B cell (primary cell): ENCODE data around the gene NEAT1. TPM values are rescaled to one million over a fixed set of nuclear protein-coding genes. Genes with fewer than 3 reads are reported as not detected.
A peak's percentile ranks its signal among the peaks of the same experiment; 100 is the strongest.
"Not testable (repeated sequence)": the region's sequence is repeated elsewhere in the genome, so short reads cannot be mapped to it uniquely, and the experiment has no call there.

ENCODE experiments used
- ATAC-seq: fragments of 200-7000 bp; cut with Tn5 transposase; one replicate; pipeline ENCODE4 v1.10.0; 2021; ENCODE audit warnings: low read depth, mild to moderate bottlenecking, moderate number of reproducible peaks, moderate library complexity
- CTCF ChIA-PET: fragments of 350-600 bp; sonication (Branson Sonifier 250); formaldehyde crosslinking; loops from one replicate; lab custom pipeline; 2021; ENCODE audit warnings: antibody characterized with exemption, inconsistent platforms; lab: Charles Lee
- POLR2A ChIA-PET: fragments of 350-600 bp; sonication (Branson Sonifier 250); formaldehyde crosslinking; loops from one replicate; lab custom pipeline; 2021; ENCODE audit warnings: antibody characterized with exemption; lab: Charles Lee
- DNase-seq: peaks from one replicate; pipeline ENCODE4 v3.0.0; 2013
- H2AFZ ChIP-seq: 2 replicates; pipeline ENCODE4 v1.6.1; 2012; ENCODE audit warnings: mild to moderate bottlenecking, low read depth, low read length; ENCODE audit not compliant: insufficient read depth, poor library complexity, severe bottlenecking
- H3K27ac ChIP-seq, 2 donors: 1 replicate in 1 of 2; 2 replicates in 1 of 2; pipeline ENCODE4 v1.5.1; 2012 to 2013; ENCODE audit warnings: low read length in 2 of 2, mild to moderate bottlenecking in 2 of 2, moderate library complexity in 1 of 2
- H3K27me3 ChIP-seq, 4 experiments: fragments of 200-600 bp in 1 of 4; sonication (generic) in 1 of 4; replicated peaks in 1 of 4; 1 replicate in 2 of 4; 2 replicates in 2 of 4; pipeline versions ENCODE4 v1.6.1 to v1.7.0; 2013 to 2016; ENCODE audit warnings: low read length in 3 of 4, mild to moderate bottlenecking in 2 of 4, mixed read lengths in 1 of 4, moderate library complexity in 1 of 4; ENCODE audit not compliant: insufficient read depth in 4 of 4, control insufficient read depth in 3 of 4; ENCODE audit errors: control extremely low read depth in 1 of 4
- H3K36me3 ChIP-seq, 2 experiments: replicated peaks in 1 of 2; 1 replicate in 1 of 2; 2 replicates in 1 of 2; pipeline versions ENCODE4 v1.6.1 to v1.7.1; 2013; ENCODE audit warnings: low read length in 1 of 2; ENCODE audit not compliant: insufficient read depth in 2 of 2, control insufficient read depth in 1 of 2; ENCODE audit errors: control extremely low read depth in 1 of 2, extremely low read depth in 1 of 2
- H3K4me1 ChIP-seq, 2 donors: fragments of 200-600 bp in 1 of 2; sonication (generic) in 1 of 2; 1 replicate in 1 of 2; 2 replicates in 1 of 2; pipeline versions ENCODE4 v1.5.1 to v1.6.1; 2013 to 2017; ENCODE audit warnings: low read length in 2 of 2; ENCODE audit not compliant: control insufficient read depth in 2 of 2, insufficient read depth in 2 of 2
- H3K4me2 ChIP-seq: replicated peaks from 2 replicates; pipeline ENCODE3; 2012; ENCODE audit warnings: mild to moderate bottlenecking, low read depth, low read length; ENCODE audit not compliant: poor library complexity, severe bottlenecking
- H3K4me3 ChIP-seq, 5 experiments: fragments of 200-600 bp in 1 of 5; sonication (generic) in 1 of 5; 1 replicate in 3 of 5; 2 replicates in 2 of 5; pipeline versions ENCODE4 v1.5.1 to v1.7.0; 2011 to 2016; ENCODE audit warnings: low read length in 4 of 5, mild to moderate bottlenecking in 4 of 5, low read depth in 2 of 5, control low read depth in 1 of 5, moderate library complexity in 1 of 5; ENCODE audit not compliant: insufficient read depth in 1 of 5; ENCODE audit errors: control extremely low read depth in 1 of 5, extremely low read depth in 1 of 5
- H3K79me2 ChIP-seq: fragments of 200-600 bp; sonication (generic); one replicate; pipeline ENCODE4 v1.6.0; 2016; ENCODE audit warnings: low read length; ENCODE audit not compliant: control insufficient read depth, insufficient read depth
- H3K9ac ChIP-seq: fragments of 200-600 bp; sonication (generic); 2 replicates; pipeline ENCODE4 v1.6.1; 2017; ENCODE audit warnings: mild to moderate bottlenecking, low read length, moderate library complexity
- H3K9me3 ChIP-seq, 3 donors: one replicate each; pipeline versions ENCODE4 v1.6.1 to v1.7.1; 2013; ENCODE audit warnings: low read length in 2 of 3; ENCODE audit not compliant: control insufficient read depth in 2 of 3, insufficient read depth in 1 of 3; ENCODE audit errors: control extremely low read depth in 1 of 3
- H4K20me1 ChIP-seq: 2 replicates; pipeline ENCODE4 v1.6.0; 2012; ENCODE audit warnings: mild to moderate bottlenecking, low read length; ENCODE audit not compliant: insufficient read depth, control insufficient read depth, poor library complexity, severe bottlenecking
- H3K27ac Mint-ChIP-seq: one replicate; pipeline ENCODE4 v1.8.0; 2021; ENCODE audit warnings: mixed read lengths
- H3K27me3 Mint-ChIP-seq: one replicate; pipeline ENCODE4 v1.8.0; 2021; ENCODE audit warnings: mixed read lengths
- H3K4me1 Mint-ChIP-seq: one replicate; pipeline ENCODE4 v1.8.0; 2021; ENCODE audit warnings: mixed read lengths
- H3K4me3 Mint-ChIP-seq: one replicate; pipeline ENCODE4 v1.8.0; 2021; ENCODE audit warnings: mixed read lengths
- H3K9me3 Mint-ChIP-seq: one replicate; pipeline ENCODE4 v1.8.0; 2022; ENCODE audit warnings: mixed read lengths; ENCODE audit not compliant: insufficient read depth
- CTCF ChIP-seq: fragments of 200-600 bp; IDR thresholded peaks from one replicate; pipeline ENCODE4 v1.8.0; 2022; ENCODE audit warnings: antibody characterized with exemption, mild to moderate bottlenecking
- EZH2 ChIP-seq: IDR thresholded peaks from 2 replicates; pipeline ENCODE4 v1.6.1; 2012; ENCODE audit warnings: borderline replicate concordance, low read depth, mild to moderate bottlenecking, moderate library complexity, low read length; ENCODE audit not compliant: insufficient read depth, poor library complexity, severe bottlenecking
- WGBS: methylation state at CpG from one replicate; pipeline ENCODE4 v1.1.5; 2013; ENCODE audit warnings: missing lambda C conversion rate; ENCODE audit not compliant: insufficient coverage; 5-methylcytosine and 5-hydroxymethylcytosine counted together
- intact Hi-C: fragments of 100-400 bp; cut with micrococcal nuclease; formaldehyde crosslinking; loops from one replicate; pipeline ENCODE4 v1.10.0; 2022
- polyA plus RNA-seq: library from polyadenylated mRNA; depleted of rRNA; stranded (reverse); fragments of >200 nt; gene quantifications from 2 replicates; pipeline ENCODE4 v1.2.3, GENCODE V29; 2012
- total RNA-seq, 2 donors: library from RNA; stranded (reverse); fragments of 120-200 nt in 1 of 2; gene quantifications; 1 replicate in 1 of 2; 2 replicates in 1 of 2; pipeline versions ENCODE4 v1.2.3 to v1.2.4, GENCODE V29; 2013 to 2022

NEAT1 gene
- total and polyA plus RNA-seq, 2 donors (not counting 1 experiment from before 2014, with no cell fraction given): 66.7 to 1,642 TPM

GRCh38 chr11:65412271-65413076 is 10.1 kb upstream of the NEAT1 start:
- H3K4me2 ChIP-seq: no peak overlapping the region
- CTCF ChIA-PET: interaction anchor here (0.7 to 14.9 kb wide), 4 partner anchors 31 to 375 kb away, joined by 3 to 541 read pairs (median 6); partner anchors contain the start of gene MALAT1
- H3K27ac ChIP-seq: no peak overlapping the region
- no peaks in the 10 kb centered on the region for H4K20me1 ChIP-seq
- POLR2A ChIA-PET: interaction anchor here (0.7 to 16.5 kb wide), 4 partner anchors 17 to 93 kb away, joined by 3 to 1159 read pairs (median 5); partner anchors contain the start of gene MALAT1
- no peaks in the 10 kb centered on the region for H3K9me3 Mint-ChIP-seq
- no peak overlapping the region for H3K4me3 Mint-ChIP-seq
- no peaks in the 10 kb centered on the region for H3K27me3 Mint-ChIP-seq
- peaks cover 29 to 43% of the 10 kb centered on the region in 2 donors for H3K4me1 ChIP-seq
- H3K79me2 ChIP-seq: peaks cover 80% of the 10 kb centered on the region
- no peak overlapping the region for H2AFZ ChIP-seq
- intact Hi-C loops: no loop called here
- DNase-seq (no peak), ATAC-seq (no peak)
- H3K36me3 ChIP-seq: peaks cover 7 to 40% of the 10 kb centered on the region in 2 experiments
- peaks cover 37% of the 10 kb centered on the region for H3K4me1 Mint-ChIP-seq
- peak overlapping the region; percentile 56 for H3K27ac Mint-ChIP-seq
- H3K9ac ChIP-seq: no peak overlapping the region
- H3K9me3 ChIP-seq: no peaks in the 10 kb centered on the region
- no peak for TF ChIP-seq EZH2
- TF ChIP-seq CTCF: no peak
- H3K27me3 ChIP-seq: no peaks in the 10 kb centered on the region
- no peak overlapping the region for H3K4me3 ChIP-seq
- WGBS: 94% methylated on average over 18 of the region's 24 CpGs

GRCh38 chr11:65413077-65413664 is 9.4 kb upstream of the NEAT1 start:
- WGBS: 97% methylated on average over 14 of the region's 15 CpGs
- H3K27me3 ChIP-seq, H3K27ac ChIP-seq, H4K20me1 ChIP-seq, H3K9me3 Mint-ChIP-seq, H3K4me3 ChIP-seq, H3K4me2 ChIP-seq, H3K4me3 Mint-ChIP-seq, ATAC-seq, H3K9ac ChIP-seq, H3K27me3 Mint-ChIP-seq, H3K9me3 ChIP-seq, DNase-seq, intact Hi-C loops, H2AFZ ChIP-seq: not testable (repeated sequence)
- POLR2A ChIA-PET: interaction anchor here (0.6 to 16.5 kb wide), 3 partner anchors 17 to 88 kb away, joined by 3 to 1159 read pairs (median 4); partner anchors contain the start of gene MALAT1
- CTCF ChIA-PET: interaction anchor here (0.7 to 14.9 kb wide), 4 partner anchors 31 to 376 kb away, joined by 3 to 541 read pairs (median 6); partner anchors contain the start of gene MALAT1
- H3K4me1 ChIP-seq: peaks cover 33 to 45% of the 10 kb centered on the region in 2 donors
- Mint-ChIP-seq H3K4me1 (peaks cover 41% of the 10 kb centered on the region), H3K27ac (peak overlapping the region; percentile 15)
- peaks cover 7 to 40% of the 10 kb centered on the region in 2 experiments for H3K36me3 ChIP-seq
- peaks cover 86% of the 10 kb centered on the region for H3K79me2 ChIP-seq
